Measurements from ENCODE around the gene FZD2. TPM values are rescaled to one million over a fixed set of nuclear protein-coding genes. Genes with fewer than 3 reads are reported as not detected.

The FZD2 gene
- total RNA-seq, 1 donor from 2014 or later: 0.12 TPM

DNA sequence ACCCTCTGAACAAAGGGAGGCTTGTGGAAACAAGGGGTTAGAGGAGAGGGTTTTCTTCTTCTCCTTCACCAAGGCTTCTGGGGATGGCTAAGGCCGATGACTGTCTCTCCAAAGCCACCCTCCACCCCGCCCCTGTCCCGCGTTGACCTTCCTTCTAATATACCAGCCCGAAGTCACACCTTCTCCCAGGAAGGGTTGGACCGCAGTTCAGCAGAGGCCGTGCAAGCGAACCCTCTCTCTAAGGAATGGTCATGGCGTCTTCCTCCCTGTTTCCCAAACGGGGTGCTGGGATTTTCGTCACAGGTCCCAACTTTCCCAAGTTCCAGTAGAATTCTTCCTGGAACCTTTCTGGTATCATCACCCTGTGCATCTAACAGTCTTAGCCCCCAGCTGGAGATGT lies 49.4 kb downstream of the FZD2 start:
- intact Hi-C loops (cut with micrococcal nuclease): no loop called here

- intact Hi-C loops (cut with micrococcal nuclease): no loop called here
These were observed 50.8 kb downstream of the FZD2 start for GRCh38 chr17:44607836-44608690.

- intact Hi-C loops (cut with micrococcal nuclease): no loop called here
These were observed 51.6 kb downstream of the FZD2 start for GRCh38 chr17:44608727-44609435.

DNA sequence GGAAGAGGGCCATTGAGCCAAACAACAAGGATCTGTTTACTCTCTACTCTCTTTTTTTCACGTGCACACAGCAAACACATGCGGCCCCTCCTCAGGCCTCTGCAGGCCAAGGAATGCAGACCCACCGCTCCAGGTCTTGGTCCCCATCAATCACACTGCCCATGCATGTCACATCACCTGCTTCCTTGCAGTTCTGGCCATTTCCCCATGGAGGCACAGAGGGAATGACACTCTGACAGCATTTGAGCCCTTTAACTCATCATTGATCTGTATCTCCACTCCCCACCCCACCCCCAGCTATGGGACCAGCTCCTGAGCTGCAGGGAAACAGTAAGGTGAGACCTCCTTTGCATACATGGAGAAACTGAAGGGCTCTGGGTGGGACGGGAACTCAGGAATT lies 53.0 kb downstream of the FZD2 start:
- intact Hi-C loops (cut with micrococcal nuclease): no loop called here

Other genes with a start within 250 kb of the FZD2 start
- 0.56 and 0.64 TPM in 2 replicates for gene RUNDC3A, start 248.9 kb upstream of the FZD2 start, total RNA-seq
- gene SLC25A39, start 232.7 kb upstream of the FZD2 start, total RNA-seq: 116 and 123 TPM in 2 replicates
- 58.0 and 65.5 TPM in 2 replicates for gene GRN, start 212.2 kb upstream of the FZD2 start, total RNA-seq
- 0.15 TPM in 1 of 2 replicates, not detected in the other for gene FAM171A2, start 193.6 kb upstream of the FZD2 start, total RNA-seq
- 0.39 and 0.95 TPM in 2 replicates for gene ITGA2B, start 167.8 kb upstream of the FZD2 start, total RNA-seq
- 45.4 and 50.8 TPM in 2 replicates for gene GPATCH8, start 54.1 kb upstream of the FZD2 start, total RNA-seq
- gene MEIOC, start 99.0 kb downstream of the FZD2 start, total RNA-seq: 0.07 and 0.44 TPM in 2 replicates
- 32.4 and 33.6 TPM in 2 replicates for gene CCDC43, start 132.3 kb downstream of the FZD2 start, total RNA-seq
- gene DBF4B, start 151.2 kb downstream of the FZD2 start, total RNA-seq: 20.0 and 20.5 TPM in 2 replicates
- gene ADAM11, start 201.5 kb downstream of the FZD2 start, total RNA-seq: 0.32 TPM in 2 replicates